Measurements from ENCODE around the gene PLPP4.

PLPP4 gene

GRCh38 chr10:120457431-120458172, 575 bp downstream of the PLPP4 start:
- no peak for DNase-seq

GRCh38 chr10:120458432-120458831, 1.4 kb downstream of the PLPP4 start:
- DNase-seq = no peak

GRCh38 chr10:120459185-120459584, 2.2 kb downstream of the PLPP4 start:
- DNase-seq = no peak

GRCh38 chr10:120460186-120460585, 3.2 kb downstream of the PLPP4 start:
- DNase-seq = no peak

GRCh38 chr10:120460776-120461175, 3.7 kb downstream of the PLPP4 start:
- DNase-seq = no peak

- DNase-seq = no peak
These were observed 5.1 kb downstream of the PLPP4 start for GRCh38 chr10:120462018-120462682.

GRCh38 chr10:120465138-120465537, 8.1 kb downstream of the PLPP4 start:
- DNase-seq = no peak

- no peak for DNase-seq
These were observed 9.0 kb downstream of the PLPP4 start for GRCh38 chr10:120466006-120466405.

- no peak for DNase-seq
These were observed 16.6 kb downstream of the PLPP4 start for GRCh38 chr10:120473593-120473992.

GRCh38 chr10:120474956-120475355, 17.9 kb downstream of the PLPP4 start:
- no peak for DNase-seq

- DNase-seq = no peak
These were observed 19.1 kb downstream of the PLPP4 start for GRCh38 chr10:120475844-120476791.

- no peak for DNase-seq
These were observed 20.2 kb downstream of the PLPP4 start for GRCh38 chr10:120477021-120477742.

- no peak for DNase-seq
These were observed 20.7 kb downstream of the PLPP4 start for GRCh38 chr10:120477743-120478141.

GRCh38 chr10:120478386-120478785, 21.4 kb downstream of the PLPP4 start:
- DNase-seq = no peak

- no peak for DNase-seq
These were observed 22.5 kb downstream of the PLPP4 start for GRCh38 chr10:120479506-120479905.

- DNase-seq = no peak
These were observed 23.1 kb downstream of the PLPP4 start for GRCh38 chr10:120480065-120480600.

- DNase-seq = no peak
These were observed 23.8 kb downstream of the PLPP4 start for GRCh38 chr10:120480848-120481247.

GRCh38 chr10:120483006-120483405, 26.0 kb downstream of the PLPP4 start:
- DNase-seq = no peak

- no peak for DNase-seq
These were observed 26.7 kb downstream of the PLPP4 start for GRCh38 chr10:120483651-120484301.

GRCh38 chr10:120485946-120486345, 28.9 kb downstream of the PLPP4 start:
- no peak for DNase-seq

GRCh38 chr10:120486671-120487205, 29.7 kb downstream of the PLPP4 start:
- DNase-seq = no peak

GRCh38 chr10:120490288-120490687, 33.3 kb downstream of the PLPP4 start:
- no peak for DNase-seq
